GM20431 (cell line): ENCODE results near the gene MRPS25.

Experiments
- in situ Hi-C: fragments of 300-500 bp; cut with MseI, MboI; formaldehyde crosslinking; loops from one replicate; pipeline ENCODE4 v1.15.0; 2020; ENCODE audit warnings: low sequenced_read_pairs; ENCODE audit not compliant: unreplicated experiment

MRPS25 gene

DNA sequence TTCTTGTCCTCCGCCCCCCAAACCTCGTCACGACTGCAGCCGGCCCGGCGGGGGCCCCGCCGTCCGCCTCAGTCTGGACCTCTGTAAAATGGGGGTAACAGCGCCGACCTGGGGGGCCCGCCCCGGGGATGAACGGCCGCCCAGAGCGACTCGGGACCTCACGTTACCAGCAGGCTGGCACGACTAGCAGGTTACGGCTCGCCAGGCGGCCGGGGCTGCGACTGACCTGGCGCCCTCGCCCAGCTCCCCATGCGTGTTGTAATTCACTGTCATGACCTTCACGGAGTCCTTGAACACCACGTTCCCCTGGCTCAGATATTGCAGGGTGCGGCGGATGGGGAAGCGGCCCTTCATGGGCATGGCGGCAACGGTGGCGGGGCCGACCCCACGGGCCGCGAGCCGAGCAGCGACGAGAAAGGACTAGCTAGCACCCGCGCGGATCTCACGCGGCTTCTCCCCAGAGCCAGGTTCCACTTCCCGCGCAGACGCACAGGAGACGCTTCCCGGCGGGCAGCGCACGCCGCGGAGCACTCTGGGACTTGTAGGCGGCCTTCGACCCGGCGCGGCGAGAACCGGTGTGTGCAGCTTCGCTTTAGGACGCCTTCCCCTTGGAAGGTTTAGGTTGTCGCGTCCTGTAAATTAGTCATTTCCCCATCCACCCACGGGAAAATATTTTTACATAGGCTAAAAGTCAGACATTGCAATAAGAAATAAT is at the start of gene MRPS25:
Gene MRPS25, minus strand, starts transcription at position 481 of the 715 bp plus-strand sequence. Its CDS starts 121 bp downstream, at position 360.
- in situ Hi-C loops = no loop called here

DNA sequence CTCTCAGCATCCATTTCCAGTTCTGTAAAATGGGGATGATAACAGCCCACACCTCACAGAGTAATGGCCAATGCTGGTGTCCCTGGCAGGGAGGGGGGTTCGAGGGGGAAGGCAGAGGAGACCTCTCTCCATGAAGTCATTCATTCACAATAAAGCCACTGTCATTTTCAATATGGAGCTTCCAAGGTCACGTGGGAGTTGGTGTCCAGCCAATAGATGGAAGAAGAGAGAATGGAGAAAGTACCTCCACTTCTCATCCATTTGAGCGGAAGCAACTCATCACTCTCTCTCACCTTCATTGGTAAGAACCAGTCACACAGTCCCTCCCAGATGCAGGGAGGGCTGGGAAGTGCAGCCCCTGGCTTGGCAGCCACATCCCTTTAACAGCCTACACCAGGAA is 48.8 kb upstream of the MRPS25 start:
- in situ Hi-C loops = loop anchor here (25.0 kb wide), 1 partner anchor 298 kb away; no protein-coding TSS in a partner anchor

DNA sequence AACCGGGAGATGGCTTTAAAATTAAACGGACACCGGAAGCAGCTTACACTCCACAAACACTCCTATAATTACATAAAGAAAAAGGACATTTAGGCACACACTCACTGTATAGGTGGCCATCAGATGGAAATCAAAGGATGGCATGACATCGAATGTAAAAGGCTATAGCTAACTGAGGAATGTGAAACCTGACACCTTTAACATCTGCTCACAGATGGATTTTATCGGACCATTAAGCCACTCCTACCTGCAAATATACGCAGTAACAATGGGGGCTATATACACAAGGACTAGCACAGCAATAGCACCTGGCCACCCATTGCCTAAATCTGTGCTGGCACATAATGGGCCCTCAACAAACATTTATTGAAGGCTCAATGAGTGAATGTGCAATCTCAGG is 48.4 kb upstream of the MRPS25 start:
- in situ Hi-C loops = loop anchor here (25.0 kb wide), 1 partner anchor 299 kb away; no protein-coding TSS in a partner anchor

DNA sequence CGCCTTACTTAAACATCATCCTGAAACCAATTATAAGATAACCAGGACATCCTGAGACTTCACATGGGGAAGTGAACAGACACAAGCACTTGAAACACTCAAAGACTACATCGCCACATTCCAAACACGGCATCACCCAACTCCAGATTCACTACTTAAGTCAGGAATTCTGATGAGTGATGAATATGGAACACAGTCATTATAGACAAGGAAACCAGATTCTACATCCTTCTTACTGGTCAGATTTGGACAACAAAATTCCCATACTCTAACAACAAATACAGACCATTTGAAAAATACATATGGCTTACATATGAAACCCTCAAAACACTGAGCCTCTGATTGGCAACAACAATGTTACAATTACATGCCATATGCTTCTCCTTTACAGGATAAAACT is 46.9 kb upstream of the MRPS25 start:
- in situ Hi-C loops = loop anchor here (25.0 kb wide), 1 partner anchor 300 kb away; no protein-coding TSS in a partner anchor

DNA sequence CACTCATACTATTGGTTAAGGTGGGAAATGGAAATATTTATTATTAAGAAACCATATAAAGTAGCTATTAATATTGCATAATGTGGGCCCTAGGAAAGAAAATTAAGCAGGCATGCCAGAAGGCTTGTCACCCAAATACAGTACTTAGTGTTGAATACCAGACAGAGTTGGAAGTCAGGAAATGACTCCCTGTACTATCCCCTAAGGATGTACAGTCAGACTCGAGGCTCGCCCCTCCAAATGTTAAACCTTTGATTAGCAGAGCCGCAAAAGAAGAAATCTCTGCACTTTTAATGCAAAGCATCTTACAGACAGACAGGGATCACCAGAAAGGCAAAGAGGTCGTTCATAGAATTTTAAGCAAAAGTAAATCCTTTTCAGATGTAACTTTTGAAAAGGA is 45.1 kb upstream of the MRPS25 start:
- in situ Hi-C loops = loop anchor here (25.0 kb wide), 1 partner anchor 302 kb away; no protein-coding TSS in a partner anchor

DNA sequence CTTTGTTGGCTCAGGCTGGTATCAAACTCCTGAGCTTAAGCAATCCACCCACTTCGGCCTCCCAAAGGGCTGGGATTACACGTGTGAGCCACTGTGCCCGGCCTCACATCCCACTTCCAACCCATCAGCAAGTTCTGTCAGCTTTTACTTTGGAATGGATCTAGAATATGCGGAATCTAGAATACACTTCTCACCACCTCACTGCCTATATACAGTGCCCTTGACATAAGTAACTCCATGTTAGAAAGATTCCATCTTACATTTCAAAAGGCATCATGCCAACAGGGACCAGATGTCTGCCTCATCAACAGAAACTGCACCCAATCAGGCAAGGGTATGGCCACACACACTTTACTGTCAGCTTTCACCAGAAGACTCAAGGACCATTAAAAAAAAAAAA is 43.8 kb upstream of the MRPS25 start:
- in situ Hi-C loops = loop anchor here (25.0 kb wide), 1 partner anchor 303 kb away; no protein-coding TSS in a partner anchor

DNA sequence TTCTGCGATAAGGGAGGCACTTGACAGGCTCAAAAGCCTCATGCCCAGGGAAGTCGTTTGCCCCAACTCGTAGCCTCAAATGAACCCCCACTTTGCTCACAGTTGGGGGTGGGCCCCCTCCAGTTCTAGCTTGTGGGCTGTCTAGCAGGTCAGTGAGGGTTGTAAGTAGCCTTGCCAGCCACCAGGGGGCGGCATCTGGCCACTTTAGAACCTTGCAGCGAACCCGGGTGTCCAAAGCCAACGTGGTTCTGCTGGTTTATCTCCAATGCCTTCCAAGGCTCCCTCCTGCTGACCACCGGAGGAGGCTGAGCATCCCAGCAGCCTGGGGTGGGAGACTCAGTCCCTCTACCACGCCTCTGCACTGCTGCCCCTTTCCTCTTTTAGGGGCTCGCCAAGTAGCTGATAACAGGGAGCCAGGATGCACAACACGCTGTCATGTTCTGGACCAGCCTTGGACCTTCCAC is 43.0 kb upstream of the MRPS25 start:
- in situ Hi-C loops = loop anchor here (25.0 kb wide), 1 partner anchor 304 kb away; no protein-coding TSS in a partner anchor

DNA sequence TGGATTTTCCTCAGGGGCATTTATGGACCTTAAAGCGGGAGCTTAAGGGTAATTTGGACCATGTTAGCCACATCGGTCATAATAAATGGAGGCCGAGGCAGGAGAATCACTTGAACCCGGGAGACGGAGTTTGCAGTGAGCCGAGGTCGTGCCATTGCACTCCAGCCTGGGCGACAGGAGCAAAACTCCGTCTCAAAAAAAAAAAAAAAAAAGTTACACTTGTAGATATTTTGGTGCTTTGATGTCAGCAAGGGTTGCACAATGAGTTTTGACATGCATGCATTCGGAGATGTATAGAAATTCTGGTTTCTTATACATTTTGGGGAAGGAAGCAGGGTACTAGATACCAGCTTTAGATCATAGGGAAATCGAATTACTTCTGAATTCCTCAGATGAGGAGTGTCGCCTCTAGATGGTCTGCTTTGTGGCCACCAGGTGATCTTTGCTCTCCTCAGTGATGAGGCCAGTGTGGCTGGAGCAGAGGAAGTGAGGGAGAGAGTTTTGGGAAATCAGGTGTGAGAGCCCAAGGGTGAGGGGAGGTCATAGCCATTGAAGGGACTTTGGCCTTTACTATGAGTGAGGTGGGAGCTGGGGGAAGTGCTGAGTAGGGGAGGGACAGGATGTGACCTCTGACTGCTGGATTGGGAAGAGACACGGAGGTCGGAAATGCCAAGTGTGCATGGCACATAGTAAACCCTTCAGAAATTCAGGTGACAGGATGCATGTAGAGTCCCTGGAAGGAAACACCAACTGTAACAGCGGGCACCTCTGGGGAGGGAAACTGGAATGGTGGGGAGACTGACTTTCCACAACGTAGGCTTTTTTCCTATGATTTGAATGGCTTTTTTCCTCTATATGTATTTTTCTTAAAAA is 42.2 kb upstream of the MRPS25 start:
- in situ Hi-C loops = loop anchor here (25.0 kb wide), 1 partner anchor 305 kb away; no protein-coding TSS in a partner anchor

DNA sequence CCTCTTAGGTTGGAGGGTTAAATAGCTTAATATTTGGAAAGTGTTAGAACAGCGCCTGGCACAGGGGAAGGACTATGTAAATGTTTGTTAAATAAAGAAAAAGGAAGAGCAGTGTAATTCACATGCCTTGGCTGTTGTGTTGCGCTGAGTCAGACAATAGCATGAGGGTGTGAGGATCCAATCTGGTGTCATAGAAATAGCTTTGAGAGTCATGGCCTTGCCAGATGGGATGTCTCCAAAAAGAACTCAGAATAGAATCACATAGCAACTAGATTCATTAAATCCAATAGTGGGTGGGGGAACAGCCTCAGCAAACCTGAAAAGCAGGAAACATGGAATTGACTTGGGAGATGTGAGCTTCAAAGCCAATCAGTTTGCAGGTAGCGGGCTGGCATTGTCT is 37.7 kb upstream of the MRPS25 start:
- in situ Hi-C loops = loop anchor here (25.0 kb wide), 1 partner anchor 309 kb away; no protein-coding TSS in a partner anchor

DNA sequence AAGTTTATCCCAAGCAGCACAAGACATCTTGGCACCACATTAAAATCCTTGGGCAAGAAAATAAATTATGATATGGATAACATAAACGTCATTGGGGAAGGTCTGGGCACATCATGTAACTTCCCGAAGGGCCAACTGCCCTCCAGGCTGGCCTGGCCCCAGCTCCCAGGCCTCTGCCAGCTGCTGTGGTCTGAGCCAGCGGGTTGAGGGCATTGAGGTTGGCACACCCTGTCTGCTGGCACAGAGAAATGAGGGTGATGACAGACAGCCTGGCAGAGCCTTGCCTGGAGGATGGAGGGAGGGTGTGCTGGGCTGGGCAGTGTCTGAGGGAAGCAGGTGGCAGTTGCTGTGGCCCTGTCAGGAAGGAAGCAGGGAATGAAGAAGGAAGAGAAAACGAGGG is 37.1 kb upstream of the MRPS25 start:
- in situ Hi-C loops = loop anchor here (25.0 kb wide), 1 partner anchor 310 kb away; no protein-coding TSS in a partner anchor

DNA sequence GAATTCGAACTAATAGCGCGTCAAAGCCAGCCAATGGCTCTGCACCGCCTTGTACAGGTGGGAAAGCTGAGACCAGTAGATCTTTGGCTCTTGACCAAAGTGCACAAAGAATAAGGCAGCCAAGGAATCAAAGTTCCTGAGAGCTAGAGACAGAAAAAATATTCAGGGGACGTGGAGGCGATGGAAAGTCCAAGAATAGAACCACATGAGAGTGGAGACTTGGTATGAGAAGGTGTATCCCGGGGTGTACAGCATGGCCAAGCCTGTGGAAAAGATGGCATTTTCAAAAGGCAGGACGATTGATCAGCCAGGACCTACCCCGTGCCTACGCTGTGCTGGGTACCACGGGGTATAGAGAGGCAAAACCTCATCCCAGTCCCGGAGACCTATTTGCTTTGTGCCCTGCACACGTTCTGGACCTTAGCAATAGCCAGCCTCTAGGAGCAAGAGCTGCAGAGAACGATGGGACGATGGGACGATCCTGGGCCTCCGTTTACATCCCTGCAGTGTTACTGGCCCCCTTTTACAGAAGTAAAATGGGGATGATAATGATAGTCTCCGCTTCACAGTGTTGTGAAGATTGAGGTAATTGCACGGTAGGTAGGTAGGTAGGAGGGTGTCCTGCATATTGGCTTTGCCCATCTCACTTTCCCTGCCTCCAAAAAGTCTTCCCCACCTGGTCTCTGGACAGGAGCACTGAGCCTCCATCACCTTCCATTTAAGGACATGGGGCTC is 34.4 kb upstream of the MRPS25 start:
- in situ Hi-C loops = loop anchor here (25.0 kb wide), 1 partner anchor 313 kb away; no protein-coding TSS in a partner anchor

DNA sequence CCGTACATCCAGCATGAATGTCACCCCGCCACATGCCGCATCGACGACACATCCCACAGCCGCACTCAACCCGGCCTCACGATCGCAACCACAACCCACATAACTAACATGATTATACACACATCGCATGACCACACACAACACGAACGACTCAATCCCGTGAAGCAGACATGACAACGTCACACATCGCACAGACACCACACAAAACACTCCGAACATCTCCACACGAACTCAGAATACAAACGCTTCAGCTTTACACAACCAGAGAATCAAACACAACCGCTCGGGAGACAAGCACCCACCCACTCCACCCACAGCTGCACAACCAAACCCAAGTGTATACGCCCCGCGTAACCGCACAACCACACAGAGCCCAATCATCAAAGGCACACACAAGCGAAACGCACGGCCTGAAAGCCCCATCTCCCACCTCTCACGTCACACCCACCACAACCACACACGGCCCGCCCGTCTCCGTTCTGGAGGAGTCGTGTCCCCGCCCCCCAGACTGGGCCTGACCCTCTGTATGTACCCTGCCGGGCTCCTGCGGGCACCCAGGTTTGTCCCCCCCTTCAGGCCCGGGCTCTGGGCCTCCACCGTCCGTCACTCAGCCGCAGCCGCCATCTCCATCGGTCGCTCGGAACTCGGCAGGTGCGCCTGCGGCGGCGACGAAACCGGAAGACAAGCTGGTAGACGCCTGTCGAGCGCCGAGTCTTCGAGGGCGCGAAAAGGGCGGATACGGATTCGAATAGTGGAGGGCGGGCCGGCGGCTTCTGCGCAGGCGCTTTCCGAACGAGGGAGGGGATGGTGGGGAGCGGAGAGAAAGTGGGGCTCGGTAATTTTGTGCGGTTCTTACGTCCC is 33.6 kb upstream of the MRPS25 start, which contains the start of gene RBSN:
Gene RBSN, minus strand, starts transcription at position 646 of the 861 bp plus-strand sequence. CDS start 3,028 bp downstream, outside the sequence.
- in situ Hi-C loops = no loop called here

DNA sequence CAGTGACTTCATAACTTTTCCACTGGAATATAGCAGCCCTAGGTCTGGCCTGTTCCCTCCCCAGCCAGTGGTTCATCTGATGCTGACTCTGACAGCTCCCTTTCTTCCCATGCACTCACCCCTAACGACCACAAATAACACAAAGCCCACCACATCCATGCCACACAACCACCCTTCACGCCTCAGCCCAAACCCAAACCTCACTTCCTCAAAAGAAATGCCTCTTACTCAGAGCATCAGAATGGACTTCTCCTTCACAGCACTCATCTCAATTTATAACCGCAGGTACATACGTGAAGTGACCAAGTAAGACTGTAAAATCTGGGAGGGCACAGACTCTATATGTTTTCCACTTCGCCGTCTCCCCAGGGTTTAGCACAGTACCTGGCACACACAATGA is 32.8 kb upstream of the MRPS25 start:
- in situ Hi-C loops = no loop called here

DNA sequence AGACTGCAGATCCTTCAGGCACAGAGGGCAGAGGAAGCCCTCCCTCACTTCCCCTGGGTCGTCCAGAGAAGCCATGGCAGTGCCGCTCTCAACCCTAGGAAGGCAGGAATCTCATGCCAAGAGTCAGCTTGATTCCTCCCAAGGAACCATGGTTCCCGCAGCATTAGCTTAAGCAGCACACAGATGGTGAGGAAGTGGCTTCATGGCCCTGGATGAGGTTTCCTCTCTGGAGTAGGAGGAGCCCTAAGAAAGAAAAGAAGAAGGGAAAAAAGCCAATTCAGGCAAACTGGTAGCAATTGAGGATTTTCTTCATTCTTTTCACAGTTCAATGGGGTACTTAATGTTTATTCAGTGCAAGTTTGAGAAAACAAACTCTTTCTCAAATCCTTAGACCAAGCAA is 30.9 kb upstream of the MRPS25 start:
- in situ Hi-C loops = no loop called here

DNA sequence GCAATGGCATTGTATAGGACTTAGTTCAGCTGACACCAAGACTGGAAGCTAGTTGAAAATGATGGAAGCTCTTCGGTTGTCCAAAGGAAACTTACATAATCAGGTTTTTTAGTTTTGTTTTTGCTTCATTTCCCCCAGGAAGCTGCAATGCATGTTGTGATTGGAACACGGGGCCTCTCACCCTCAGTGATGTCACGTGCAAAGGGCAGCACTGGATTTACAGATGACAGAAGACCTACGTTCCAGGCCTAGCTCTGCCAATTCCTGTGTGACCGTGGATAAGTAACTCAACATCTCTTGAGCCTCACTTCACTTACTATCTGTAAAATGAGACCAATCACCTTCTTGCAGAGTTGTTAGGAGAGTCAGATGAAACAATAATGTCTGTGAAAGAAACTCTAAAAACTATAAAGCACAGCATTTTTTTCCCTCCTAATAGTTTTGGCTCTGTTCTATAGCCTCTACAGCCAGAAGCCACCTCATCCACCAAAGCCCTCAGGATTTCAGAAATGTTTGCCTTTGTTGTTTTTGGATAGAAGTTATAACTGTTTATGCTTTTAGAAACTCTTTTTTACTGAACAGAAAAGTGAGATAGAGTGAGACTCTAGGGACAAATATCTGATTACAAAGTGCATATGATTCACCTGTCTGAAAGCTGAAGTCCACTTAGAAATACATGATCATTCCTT is 29.2 kb upstream of the MRPS25 start:
- in situ Hi-C loops = no loop called here

DNA sequence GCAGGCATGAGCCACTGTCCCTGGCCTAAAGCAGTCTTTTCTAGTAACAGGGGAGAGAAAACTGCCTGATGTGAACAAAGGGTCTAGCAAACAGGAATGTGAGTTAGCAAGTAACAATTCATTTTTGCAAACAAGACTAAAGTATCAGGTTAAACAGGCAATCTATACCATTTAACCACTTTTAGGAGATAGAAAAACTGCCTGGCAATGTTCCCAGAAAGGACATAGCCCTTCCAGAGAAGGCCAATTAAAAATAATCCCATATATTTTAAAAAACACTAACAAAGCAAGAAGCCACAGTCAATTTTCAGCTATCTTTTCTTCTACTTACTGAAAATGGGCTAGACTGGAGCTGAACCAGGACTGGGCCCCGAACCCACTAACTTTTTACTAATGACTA is 27.6 kb upstream of the MRPS25 start:
- in situ Hi-C loops = no loop called here

DNA sequence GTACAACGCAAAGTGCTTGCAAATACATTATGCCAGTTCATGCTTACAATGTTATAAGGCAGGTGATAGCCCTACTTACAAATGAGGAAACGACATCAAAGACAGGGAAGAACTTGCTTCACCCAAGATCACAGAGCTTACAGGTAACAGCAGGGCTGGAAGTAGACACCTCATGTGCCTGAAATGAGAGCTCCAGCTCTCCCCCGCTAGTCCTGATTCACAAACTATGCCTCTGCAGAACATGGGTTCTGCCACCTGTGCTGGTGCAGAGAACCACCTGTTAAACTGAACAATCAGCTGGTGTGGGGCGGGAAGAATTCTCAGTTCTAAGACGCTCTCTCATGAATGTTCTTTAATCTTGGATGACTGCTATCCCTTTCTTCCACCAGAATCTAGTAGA is 26.5 kb upstream of the MRPS25 start:
- in situ Hi-C loops = no loop called here

DNA sequence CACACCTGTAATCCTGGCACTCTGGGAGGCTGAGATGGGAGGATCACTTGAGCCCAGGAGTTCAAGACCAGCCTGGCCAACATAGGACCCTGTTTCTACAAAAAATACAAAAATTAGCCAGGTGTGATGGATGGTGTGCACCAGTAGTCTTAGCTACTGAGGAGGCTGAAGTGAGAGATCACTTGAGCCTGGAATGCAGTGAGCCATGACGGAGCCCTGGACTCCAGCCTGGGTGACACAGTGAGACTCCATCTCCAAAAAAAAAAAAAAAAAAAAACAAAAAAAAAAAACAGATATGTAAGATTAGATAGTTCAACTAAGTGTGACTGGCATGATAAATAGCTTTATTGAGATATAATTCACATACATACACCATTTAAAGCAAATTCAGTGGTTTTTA is 24.1 kb upstream of the MRPS25 start:
- in situ Hi-C loops = no loop called here
